ENCODE measurements around the gene CCDC157. TPM values are rescaled to one million over a fixed set of nuclear protein-coding genes. Genes with fewer than 3 reads are reported as not detected.

The CCDC157 gene
- total RNA-seq, 1 experiment from 2014 or later: 4.9 TPM

- intact Hi-C loops (cut with micrococcal nuclease; ENCODE audit: unreplicated experiment): no loop called here
- no TSS peak for BruUV-seq (replicated peaks)
- H3K4me3 Mint-ChIP-seq (ENCODE audit: unreplicated experiment): no peak overlapping the region
- POLR2A ChIA-PET: interaction anchor here (0.5 kb wide), 1 partner anchor 12 kb away, joined by 5 read pairs; no protein-coding TSS in a partner anchor
- H3K27ac Mint-ChIP-seq (ENCODE audit: unreplicated experiment): no peak overlapping the region
- Histone ChIP-seq H3K4me1 (no peaks in the 10 kb centered on the region), H3K9me3 (no peaks in the 10 kb centered on the region), H3K4me3 (ENCODE audit: low read depth, low read length) (no peak overlapping the region), H3K36me3 (ENCODE audit: control insufficient read depth, insufficient read depth, low read length) (no peaks in the 10 kb centered on the region; the same call in 1 of the 2 replicates), H3K27me3 (replicated peaks; ENCODE audit: control insufficient read depth, insufficient read depth, low read length) (no peaks in the 10 kb centered on the region)
- no peak for TF ChIP-seq CTCF (IDR thresholded peaks at IDR 0.05; ENCODE audit: insufficient read depth in 1 of 2, low read depth in 1 of 2, low read length in 1 of 2, severe bottlenecking in 1 of 2, unreplicated experiment in 1 of 2)
- no peak for DNase-seq
- CTCF ChIA-PET: no interaction called here
- H3K4me1 Mint-ChIP-seq (ENCODE audit: low read depth, unreplicated experiment): no peaks in the 10 kb centered on the region
- H3K27me3 Mint-ChIP-seq (ENCODE audit: insufficient read depth, unreplicated experiment): no peaks in the 10 kb centered on the region
- H3K36me3 Mint-ChIP-seq (ENCODE audit: insufficient read depth, unreplicated experiment): peaks cover 14% of the 10 kb centered on the region
- no peaks in the 10 kb centered on the region for H3K9me3 Mint-ChIP-seq (ENCODE audit: unreplicated experiment)
Observed at GRCh38 chr22:30370641-30371230, 13.9 kb downstream of the CCDC157 start.

GRCh38 chr22:30371321-30371720 is 14.5 kb downstream of the CCDC157 start:
- Histone ChIP-seq H3K27me3 (replicated peaks; ENCODE audit: control insufficient read depth, insufficient read depth, low read length) (no peaks in the 10 kb centered on the region), H3K4me3 (ENCODE audit: low read depth, low read length) (no peak overlapping the region), H3K36me3 (ENCODE audit: control insufficient read depth, insufficient read depth, low read length) (no peaks in the 10 kb centered on the region; the same call in 1 of the 2 replicates), H3K4me1 (no peaks in the 10 kb centered on the region), H3K9me3 (no peaks in the 10 kb centered on the region)
- Mint-ChIP-seq H3K9me3 (ENCODE audit: unreplicated experiment) (no peaks in the 10 kb centered on the region), H3K27ac (ENCODE audit: unreplicated experiment) (no peak overlapping the region), H3K4me1 (ENCODE audit: low read depth, unreplicated experiment) (no peaks in the 10 kb centered on the region), H3K4me3 (ENCODE audit: unreplicated experiment) (no peak overlapping the region), H3K36me3 (ENCODE audit: insufficient read depth, unreplicated experiment) (peaks cover 19% of the 10 kb centered on the region), H3K27me3 (ENCODE audit: insufficient read depth, unreplicated experiment) (no peaks in the 10 kb centered on the region)
- intact Hi-C loops (cut with micrococcal nuclease; ENCODE audit: unreplicated experiment): no loop called here
- CTCF ChIA-PET: no interaction called here
- no peak for TF ChIP-seq CTCF (IDR thresholded peaks at IDR 0.05; ENCODE audit: insufficient read depth in 1 of 2, low read depth in 1 of 2, low read length in 1 of 2, severe bottlenecking in 1 of 2, unreplicated experiment in 1 of 2)
- no TSS peak for BruUV-seq (replicated peaks)
- POLR2A ChIA-PET: interaction anchor here (0.5 to 0.6 kb wide), 2 partner anchors 11 to 576 kb away, joined by 5 to 9 read pairs; no protein-coding TSS in a partner anchor
- no peak for DNase-seq

GRCh38 chr22:30371981-30372380 is 15.2 kb downstream of the CCDC157 start:
- Mint-ChIP-seq H3K27me3 (ENCODE audit: insufficient read depth, unreplicated experiment) (no peaks in the 10 kb centered on the region), H3K4me3 (ENCODE audit: unreplicated experiment) (no peak overlapping the region), H3K27ac (ENCODE audit: unreplicated experiment) (no peak overlapping the region), H3K36me3 (ENCODE audit: insufficient read depth, unreplicated experiment) (peaks cover 22% of the 10 kb centered on the region), H3K9me3 (ENCODE audit: unreplicated experiment) (no peaks in the 10 kb centered on the region), H3K4me1 (ENCODE audit: low read depth, unreplicated experiment) (no peaks in the 10 kb centered on the region)
- no peaks in the 10 kb centered on the region for H3K27me3 ChIP-seq (replicated peaks; ENCODE audit: control insufficient read depth, insufficient read depth, low read length)
- DNase-seq: no peak
- intact Hi-C loops (cut with micrococcal nuclease; ENCODE audit: unreplicated experiment): no loop called here
- no peak for TF ChIP-seq CTCF (IDR thresholded peaks at IDR 0.05; ENCODE audit: insufficient read depth in 1 of 2, low read depth in 1 of 2, low read length in 1 of 2, severe bottlenecking in 1 of 2, unreplicated experiment in 1 of 2)
- POLR2A ChIA-PET: interaction anchor here (0.6 kb wide), 1 partner anchor 576 kb away, joined by 9 read pairs; no protein-coding TSS in a partner anchor
- H3K9me3 ChIP-seq: no peaks in the 10 kb centered on the region
- no peaks in the 10 kb centered on the region for H3K4me1 ChIP-seq
- no peak overlapping the region for H3K4me3 ChIP-seq (ENCODE audit: low read depth, low read length)
- CTCF ChIA-PET: no interaction called here
- BruUV-seq (replicated peaks): no TSS peak
- H3K36me3 ChIP-seq (ENCODE audit: control insufficient read depth, insufficient read depth, low read length): no peaks in the 10 kb centered on the region; the same call in 1 of the 2 replicates

Data from Caco-2 (cell line).